ENCODE data around the gene ZFYVE1.

Gene ZFYVE1

DNA sequence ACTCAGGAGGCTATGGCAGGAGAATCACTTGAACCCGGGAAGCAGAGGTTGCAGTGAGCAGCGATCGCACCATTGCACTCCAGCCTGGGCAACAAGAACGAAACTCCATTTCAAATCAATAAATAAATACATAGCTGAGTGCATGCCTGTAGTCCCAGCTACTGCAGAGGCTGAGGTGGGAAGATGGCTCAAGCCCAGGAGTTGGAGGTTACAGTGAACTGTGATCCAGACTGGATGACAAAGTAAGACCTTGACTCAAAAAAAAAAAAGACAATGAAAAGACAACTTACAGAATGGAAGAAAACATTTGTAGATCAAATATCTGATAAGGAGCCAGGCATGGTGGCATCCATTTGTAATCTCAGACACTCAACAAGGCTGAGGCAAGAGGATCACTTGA is 27.6 kb downstream of the ZFYVE1 start:
- TF ChIP-seq, protein P1, sequence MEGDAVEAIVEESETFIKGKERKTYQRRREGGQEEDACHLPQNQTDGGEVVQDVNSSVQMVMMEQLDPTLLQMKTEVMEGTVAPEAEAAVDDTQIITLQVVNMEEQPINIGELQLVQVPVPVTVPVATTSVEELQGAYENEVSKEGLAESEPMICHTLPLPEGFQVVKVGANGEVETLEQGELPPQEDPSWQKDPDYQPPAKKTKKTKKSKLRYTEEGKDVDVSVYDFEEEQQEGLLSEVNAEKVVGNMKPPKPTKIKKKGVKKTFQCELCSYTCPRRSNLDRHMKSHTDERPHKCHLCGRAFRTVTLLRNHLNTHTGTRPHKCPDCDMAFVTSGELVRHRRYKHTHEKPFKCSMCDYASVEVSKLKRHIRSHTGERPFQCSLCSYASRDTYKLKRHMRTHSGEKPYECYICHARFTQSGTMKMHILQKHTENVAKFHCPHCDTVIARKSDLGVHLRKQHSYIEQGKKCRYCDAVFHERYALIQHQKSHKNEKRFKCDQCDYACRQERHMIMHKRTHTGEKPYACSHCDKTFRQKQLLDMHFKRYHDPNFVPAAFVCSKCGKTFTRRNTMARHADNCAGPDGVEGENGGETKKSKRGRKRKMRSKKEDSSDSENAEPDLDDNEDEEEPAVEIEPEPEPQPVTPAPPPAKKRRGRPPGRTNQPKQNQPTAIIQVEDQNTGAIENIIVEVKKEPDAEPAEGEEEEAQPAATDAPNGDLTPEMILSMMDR (IDR thresholded peaks at IDR 0.05; ENCODE audit: borderline replicate concordance, insufficient read depth, low read depth, low read length), result no peak
- no peak overlapping the region for H3K4me3 ChIP-seq (ENCODE audit: low read depth, low read length)

DNA sequence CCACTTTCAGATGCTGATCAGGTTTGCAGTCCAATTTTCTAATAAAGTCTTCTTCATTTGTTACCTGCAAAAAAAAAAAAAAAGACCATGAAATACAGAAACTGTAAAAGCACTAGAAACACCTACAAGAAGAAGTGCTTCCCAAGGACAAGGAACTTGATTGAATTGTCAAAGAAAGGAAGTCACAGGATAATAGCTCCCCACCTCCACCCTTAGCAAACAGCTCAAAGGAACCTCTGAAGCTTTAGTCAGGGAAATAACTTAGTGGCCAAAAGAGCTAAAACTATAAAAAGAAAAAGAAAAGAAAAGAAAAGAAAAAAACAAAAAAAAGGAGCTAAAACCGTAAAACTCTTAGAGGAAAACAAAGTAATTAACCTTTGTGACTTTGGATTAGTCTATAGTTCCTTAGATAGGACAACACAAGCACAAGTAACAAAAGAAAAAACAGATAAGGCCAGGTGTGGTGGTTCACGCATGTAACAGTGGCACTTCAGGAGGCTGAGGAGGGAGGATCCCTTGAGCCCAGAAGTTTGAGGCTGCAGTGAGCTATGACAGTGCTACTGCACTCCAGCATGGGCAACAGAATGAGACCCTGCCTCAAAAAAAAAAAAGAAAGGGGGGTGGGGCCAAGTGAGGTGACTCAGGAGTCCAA is 28.5 kb downstream of the ZFYVE1 start:
- H3K4me3 ChIP-seq (ENCODE audit: low read depth, low read length), result no peak overlapping the region
- TF ChIP-seq, protein P1 (IDR thresholded peaks at IDR 0.05; ENCODE audit: borderline replicate concordance, insufficient read depth, low read depth, low read length), result no peak

DNA sequence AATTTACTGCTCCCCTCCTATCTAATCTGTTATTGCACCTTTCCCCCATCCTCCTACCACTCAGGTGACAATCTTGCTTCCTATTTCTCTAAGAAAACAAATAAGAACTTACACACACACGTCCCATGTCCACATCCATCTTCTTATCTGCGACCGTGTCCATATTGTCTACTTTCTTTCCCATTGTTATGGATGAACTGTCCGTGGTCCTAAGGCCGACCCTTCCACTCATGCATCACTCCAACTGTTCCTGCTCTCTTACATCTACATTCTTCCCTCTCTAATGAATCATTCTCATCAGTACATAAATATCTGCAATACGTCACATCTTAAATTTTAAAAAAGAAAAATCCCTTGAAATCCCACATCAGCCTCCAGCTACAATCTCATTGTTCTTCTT is 30.0 kb downstream of the ZFYVE1 start:
- H3K4me3 ChIP-seq (ENCODE audit: low read depth, low read length), result no peak overlapping the region
- TF ChIP-seq, protein P1 (IDR thresholded peaks at IDR 0.05; ENCODE audit: borderline replicate concordance, insufficient read depth, low read depth, low read length), result no peak

DNA sequence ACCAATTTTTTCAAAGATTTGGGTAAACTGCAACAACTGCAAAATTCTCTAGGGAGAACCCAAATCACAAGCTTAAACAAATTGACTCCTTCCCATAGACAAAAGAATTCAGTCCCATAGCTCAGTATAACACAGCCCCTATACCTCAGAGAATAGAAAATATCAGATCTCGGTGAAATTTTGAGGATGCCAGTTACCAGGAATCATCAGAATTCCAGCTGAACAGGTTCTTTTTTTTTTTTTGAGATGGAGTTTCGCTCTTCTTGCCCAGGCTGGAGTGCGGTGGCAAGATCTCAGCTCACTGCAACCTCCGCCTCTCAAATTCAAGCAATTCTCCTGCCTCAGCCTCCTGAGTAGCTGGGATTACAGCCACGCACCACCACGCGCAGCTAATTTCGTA is 36.7 kb downstream of the ZFYVE1 start:
- no peak overlapping the region for H3K4me3 ChIP-seq (ENCODE audit: low read depth, low read length)
- TF ChIP-seq, protein P1 (IDR thresholded peaks at IDR 0.05; ENCODE audit: borderline replicate concordance, insufficient read depth, low read depth, low read length), result no peak

DNA sequence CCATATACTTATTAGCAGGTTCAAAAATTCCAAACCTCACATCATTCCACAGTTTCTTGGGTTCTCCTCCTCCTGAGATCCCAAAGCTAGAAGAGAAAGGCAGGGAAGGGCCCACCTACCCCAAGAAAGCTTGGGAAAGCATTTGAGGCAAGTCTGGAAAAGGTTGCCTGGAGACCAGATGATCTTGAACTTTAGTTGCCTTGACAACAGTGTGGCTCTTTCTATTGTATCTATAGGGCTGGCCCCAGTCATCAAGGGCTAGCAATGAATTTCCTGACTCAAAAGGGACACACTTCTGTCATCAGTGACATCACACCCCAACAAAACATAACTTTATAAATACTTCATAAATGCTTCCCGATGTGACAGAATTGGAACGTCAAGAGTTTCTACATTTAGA is 40.0 kb downstream of the ZFYVE1 start:
- TF ChIP-seq, protein P1 (IDR thresholded peaks at IDR 0.05; ENCODE audit: borderline replicate concordance, insufficient read depth, low read depth, low read length), result no peak
- H3K4me3 ChIP-seq (ENCODE audit: low read depth, low read length), result no peak overlapping the region

GRCh38 chr14:72986214-72986613 is 40.7 kb downstream of the ZFYVE1 start:
- H3K4me3 ChIP-seq (ENCODE audit: low read depth, low read length), result no peak overlapping the region
- TF ChIP-seq, protein P1 (IDR thresholded peaks at IDR 0.05; ENCODE audit: borderline replicate concordance, insufficient read depth, low read depth, low read length), result no peak

DNA sequence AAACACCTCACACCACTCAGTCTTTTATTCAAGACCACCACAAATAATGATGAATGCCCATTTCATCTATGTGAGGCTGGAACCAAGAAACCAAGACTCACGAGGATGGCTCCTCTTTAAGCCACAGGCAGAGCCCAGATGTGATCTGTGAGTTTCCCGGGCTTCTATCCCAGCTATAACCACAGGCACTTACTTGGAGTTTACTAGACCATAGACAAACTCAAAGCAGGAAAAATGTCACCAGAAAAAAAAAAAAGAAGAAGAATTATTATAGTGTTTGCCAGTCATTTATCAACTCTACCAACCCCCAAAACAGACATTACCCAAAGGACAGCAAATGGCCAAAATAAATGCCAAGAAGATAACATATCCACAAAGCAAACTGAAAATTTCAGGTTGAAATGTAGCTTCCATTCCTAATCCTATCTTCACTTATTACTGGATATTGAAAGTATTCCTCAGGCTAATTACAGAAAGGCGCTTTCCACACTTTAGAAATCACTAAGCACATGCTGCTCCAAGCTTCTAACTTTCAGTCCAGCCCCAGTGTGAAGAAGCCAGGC is 44.7 kb downstream of the ZFYVE1 start:
- TF ChIP-seq, protein P1 (IDR thresholded peaks at IDR 0.05; ENCODE audit: borderline replicate concordance, insufficient read depth, low read depth, low read length), result no peak
- H3K4me3 ChIP-seq (ENCODE audit: low read depth, low read length), result no peak overlapping the region

Data from GM12875 (cell line).